Stomach (tissue), 4 donors: ENCODE results near the gene CELSR1.

Experiments
- EP300 ChIP-seq: sonication (generic); formaldehyde crosslinking; IDR thresholded peaks from one replicate; pipeline ENCODE4 v1.6.1; 2017; ENCODE audit warnings: antibody characterized with exemption
- POLR2A ChIP-seq, 4 donors: fragments of 450-650 bp; IDR thresholded peaks; one replicate each; pipeline ENCODE4 v1.6.1; 2016; ENCODE audit warnings: antibody characterized with exemption in 4 of 4, control low read depth in 2 of 4, mild to moderate bottlenecking in 1 of 4, moderate library complexity in 1 of 4
- TF ChIP-seq, protein P1 (sequence below), 7 experiments: fragments of 450-650 bp in 4 of 7; fragments of 200-600 bp in 3 of 7; sonication (generic) in 3 of 7; IDR thresholded peaks; one replicate each; pipeline ENCODE4 v1.5.1; 2016 to 2019; ENCODE audit warnings: antibody characterized with exemption in 7 of 7, control low read depth in 2 of 7, mild to moderate bottlenecking in 1 of 7

DNA sequence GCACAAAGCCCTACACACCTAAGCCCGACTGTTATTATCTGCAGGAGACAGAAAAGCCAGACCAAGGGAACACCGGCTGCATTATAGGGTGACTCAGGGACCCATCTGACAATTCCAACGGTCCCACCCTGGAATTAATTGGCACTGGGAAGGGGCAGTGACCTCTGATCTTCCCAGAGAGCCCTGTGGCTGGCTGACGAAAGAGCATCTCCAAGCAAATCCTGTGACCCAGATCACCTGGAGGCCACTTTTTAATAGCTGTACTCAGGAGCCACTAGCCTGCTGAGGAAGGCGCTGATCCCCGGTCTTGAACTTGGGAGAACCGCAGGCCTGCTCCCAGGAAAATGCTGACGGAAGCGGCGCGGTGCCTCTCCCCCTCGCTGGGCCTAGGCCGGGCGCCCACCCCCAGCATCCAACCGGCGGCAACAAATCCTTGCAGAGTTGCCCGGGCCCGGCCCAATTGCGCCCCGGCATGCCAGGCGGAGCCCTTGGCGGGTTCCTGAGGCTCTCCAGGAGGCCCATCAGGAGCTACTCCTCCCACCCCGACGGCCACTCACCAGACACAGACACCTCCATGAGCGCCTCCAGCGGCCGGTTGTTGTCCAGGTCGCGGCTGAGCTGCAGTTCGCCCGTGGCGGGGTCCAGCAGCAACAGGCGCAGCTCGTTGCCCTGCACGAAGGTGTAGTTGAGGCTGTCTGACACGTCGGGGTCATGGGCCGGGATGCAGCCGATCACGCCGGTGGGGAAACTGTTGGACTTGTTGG is 4.2 kb downstream of the CELSR1 start:
- TF ChIP-seq EP300 (no peak), POLR2A (IDR thresholded peaks at IDR 0.05) (no peak)
- TF ChIP-seq, protein P1, sequence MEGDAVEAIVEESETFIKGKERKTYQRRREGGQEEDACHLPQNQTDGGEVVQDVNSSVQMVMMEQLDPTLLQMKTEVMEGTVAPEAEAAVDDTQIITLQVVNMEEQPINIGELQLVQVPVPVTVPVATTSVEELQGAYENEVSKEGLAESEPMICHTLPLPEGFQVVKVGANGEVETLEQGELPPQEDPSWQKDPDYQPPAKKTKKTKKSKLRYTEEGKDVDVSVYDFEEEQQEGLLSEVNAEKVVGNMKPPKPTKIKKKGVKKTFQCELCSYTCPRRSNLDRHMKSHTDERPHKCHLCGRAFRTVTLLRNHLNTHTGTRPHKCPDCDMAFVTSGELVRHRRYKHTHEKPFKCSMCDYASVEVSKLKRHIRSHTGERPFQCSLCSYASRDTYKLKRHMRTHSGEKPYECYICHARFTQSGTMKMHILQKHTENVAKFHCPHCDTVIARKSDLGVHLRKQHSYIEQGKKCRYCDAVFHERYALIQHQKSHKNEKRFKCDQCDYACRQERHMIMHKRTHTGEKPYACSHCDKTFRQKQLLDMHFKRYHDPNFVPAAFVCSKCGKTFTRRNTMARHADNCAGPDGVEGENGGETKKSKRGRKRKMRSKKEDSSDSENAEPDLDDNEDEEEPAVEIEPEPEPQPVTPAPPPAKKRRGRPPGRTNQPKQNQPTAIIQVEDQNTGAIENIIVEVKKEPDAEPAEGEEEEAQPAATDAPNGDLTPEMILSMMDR (IDR thresholded peaks at IDR 0.05) = no peak
